HEK293 (cell line): ENCODE data around the gene DDX51.
A peak's percentile ranks its signal among the peaks of the same experiment; 100 is the strongest.

Source experiments
- CTCF ChIA-PET: fragments of 350-600 bp; formaldehyde crosslinking; extraction: SDS; loops from one replicate; lab custom pipeline; 2021; ENCODE audit warnings: antibody characterized with exemption; lab: Yijun Ruan, JAX
- POLR2A ChIA-PET: fragments of 300-600 bp; formaldehyde crosslinking; extraction: SDS; loops from one replicate; lab custom pipeline; 2020; ENCODE audit warnings: antibody characterized with exemption, inconsistent platforms; lab: Yijun Ruan, JAX
- H3K27ac ChIP-seq: fragments of 200-500 bp; sonication (Bioruptor generic); 2 replicates; pipeline ENCODE4 v1.5.1; 2014; ENCODE audit warnings: low read depth, low read length, control low read depth, inconsistent platforms; ENCODE audit errors: extremely low read depth
- H3K36me3 ChIP-seq, 2 experiments: fragments of 200-500 bp in 1 of 2; sonication (Bioruptor generic) in 1 of 2; 1 replicate in 1 of 2; 2 replicates in 1 of 2; pipeline ENCODE4 v1.5.1; 2014 to 2017; ENCODE audit warnings: inconsistent platforms in 2 of 2, low read length in 2 of 2; ENCODE audit not compliant: control insufficient read depth in 2 of 2, insufficient read depth in 1 of 2
- H3K4me1 ChIP-seq: fragments of 200-500 bp; sonication (Bioruptor generic); 2 replicates; pipeline ENCODE4 v1.5.1; 2014; ENCODE audit warnings: mild to moderate bottlenecking, low read length, inconsistent platforms; ENCODE audit not compliant: control insufficient read depth, insufficient read depth
- H3K4me3 ChIP-seq: 2 replicates; pipeline ENCODE4 v1.5.1; 2011; ENCODE audit warnings: low read depth, mild to moderate bottlenecking, control low read depth, low read length, moderate library complexity
- H3K9me3 ChIP-seq: fragments of 200-500 bp; sonication (Bioruptor generic); 2 replicates; pipeline ENCODE4 v1.5.1; 2014; ENCODE audit warnings: low read depth, low read length, inconsistent platforms; ENCODE audit not compliant: control insufficient read depth, insufficient read depth
- GFI1B ChIP-seq: fragments of 450-650 bp; formaldehyde crosslinking; IDR thresholded peaks from 2 replicates; pipeline ENCODE4 v1.5.1; 2016; ENCODE audit warnings: missing biosample characterization, missing genetic modification characterization
- HOXC10 ChIP-seq: sonication (generic); formaldehyde crosslinking; IDR thresholded peaks from 2 replicates; pipeline ENCODE4 v1.8.1; 2023; ENCODE audit warnings: mild to moderate bottlenecking, missing genetic modification reagents
- IKZF3 ChIP-seq: fragments of 450-650 bp; IDR thresholded peaks from 2 replicates; pipeline ENCODE4 v1.5.0; 2018; ENCODE audit warnings: missing biosample characterization, mild to moderate bottlenecking, missing genetic modification characterization, moderate library complexity
- MEIS1 ChIP-seq: sonication (generic); formaldehyde crosslinking; IDR thresholded peaks from 2 replicates; pipeline ENCODE4 v1.8.1; 2022; ENCODE audit warnings: missing genetic modification reagents, mild to moderate bottlenecking, borderline replicate concordance
- SCRT1 ChIP-seq: fragments of 450-650 bp; formaldehyde crosslinking; IDR thresholded peaks from 2 replicates; pipeline ENCODE4 v1.5.1; 2016; ENCODE audit warnings: missing biosample characterization, missing genetic modification characterization, borderline replicate concordance
- SETDB1 ChIP-seq: IDR thresholded peaks from one replicate; pipeline ENCODE4 v1.6.1; 2017; ENCODE audit warnings: mild to moderate bottlenecking, low read length, moderate library complexity, mixed read lengths; ENCODE audit not compliant: insufficient read length
- TCF7L2 ChIP-seq: IDR thresholded peaks from 2 replicates; pipeline ENCODE4 v1.6.1; 2011; ENCODE audit warnings: low read depth, mild to moderate bottlenecking, inconsistent platforms, low read length, moderate library complexity, borderline replicate concordance
- ZBTB7A ChIP-seq: fragments of 450-650 bp; formaldehyde crosslinking; IDR thresholded peaks from 2 replicates; pipeline ENCODE4 v1.5.1; 2016; ENCODE audit warnings: low read depth, missing biosample characterization, missing genetic modification characterization
- ZIC2 ChIP-seq: fragments of 450-650 bp; formaldehyde crosslinking; IDR thresholded peaks from 2 replicates; pipeline ENCODE4 v1.5.1; 2016; ENCODE audit warnings: missing biosample characterization, missing genetic modification characterization
- ZNF121 ChIP-seq: fragments of 450-650 bp; formaldehyde crosslinking; IDR thresholded peaks from 2 replicates; pipeline ENCODE4 v1.5.1; 2016; ENCODE audit warnings: missing biosample characterization, missing genetic modification characterization
- ZNF138 ChIP-seq: fragments of 450-650 bp; formaldehyde crosslinking; IDR thresholded peaks from 2 replicates; pipeline ENCODE4 v1.5.1; 2016; ENCODE audit warnings: missing biosample characterization, missing genetic modification characterization, borderline replicate concordance
- ZNF174 ChIP-seq: fragments of 450-650 bp; formaldehyde crosslinking; IDR thresholded peaks from 2 replicates; pipeline ENCODE4 v1.5.0; 2017; ENCODE audit warnings: missing biosample characterization, mild to moderate bottlenecking, missing genetic modification characterization
- ZNF280D ChIP-seq: fragments of 450-650 bp; formaldehyde crosslinking; IDR thresholded peaks from 2 replicates; pipeline ENCODE4 v1.5.1; 2016; ENCODE audit warnings: missing biosample characterization, missing genetic modification characterization
- ZNF488 ChIP-seq: fragments of 450-650 bp; formaldehyde crosslinking; IDR thresholded peaks from 2 replicates; pipeline ENCODE4 v1.5.1; 2016; ENCODE audit warnings: missing biosample characterization, missing genetic modification characterization
- ZNF501 ChIP-seq: fragments of 450-650 bp; formaldehyde crosslinking; IDR thresholded peaks from 2 replicates; pipeline ENCODE4 v1.5.1; 2016; ENCODE audit warnings: missing biosample characterization, missing genetic modification characterization
- ZNF513 ChIP-seq: fragments of 450-650 bp; IDR thresholded peaks from 2 replicates; pipeline ENCODE4 v1.5.1; 2018; ENCODE audit warnings: missing biosample characterization, missing genetic modification characterization
- ZNF571 ChIP-seq: fragments of 450-650 bp; formaldehyde crosslinking; IDR thresholded peaks from 2 replicates; pipeline ENCODE4 v1.5.0; 2017; ENCODE audit warnings: missing biosample characterization, missing genetic modification characterization
- ZNF621 ChIP-seq: fragments of 450-650 bp; formaldehyde crosslinking; IDR thresholded peaks from 2 replicates; pipeline ENCODE4 v1.5.1; 2017; ENCODE audit warnings: missing biosample characterization, missing genetic modification characterization
- ZNF639 ChIP-seq: fragments of 450-650 bp; formaldehyde crosslinking; IDR thresholded peaks from 2 replicates; pipeline ENCODE4 v1.5.1; 2016; ENCODE audit warnings: missing biosample characterization, missing genetic modification characterization
- ZNF660 ChIP-seq: fragments of 450-650 bp; IDR thresholded peaks from 2 replicates; pipeline ENCODE4 v1.5.1; 2018; ENCODE audit warnings: missing biosample characterization, mild to moderate bottlenecking, missing genetic modification characterization
- ZNF692 ChIP-seq: fragments of 450-650 bp; formaldehyde crosslinking; IDR thresholded peaks from 2 replicates; pipeline ENCODE4 v1.5.1; 2016; ENCODE audit warnings: missing biosample characterization, missing genetic modification characterization
- ZNF830 ChIP-seq: fragments of 450-650 bp; IDR thresholded peaks from 2 replicates; pipeline ENCODE4 v1.5.0; 2018; ENCODE audit warnings: missing biosample characterization, missing genetic modification characterization, low read depth, mild to moderate bottlenecking, moderate library complexity
- ZXDB ChIP-seq: fragments of 450-650 bp; formaldehyde crosslinking; IDR thresholded peaks from 2 replicates; pipeline ENCODE4 v1.5.1; 2016; ENCODE audit warnings: missing biosample characterization, missing genetic modification characterization

Gene DDX51

GRCh38 chr12:132114667-132115066 is 29.5 kb downstream of the DDX51 start (continued):
- TF ChIP-seq ZNF501 (no peak), ZNF138 (tag by site-specific recombination) (no peak), SCRT1 (tag by site-specific recombination) (no peak), ZBTB7A (no peak)

GRCh38 chr12:132111654-132112304 is 32.3 kb downstream of the DDX51 start:
- Histone ChIP-seq H3K27ac (no peak overlapping the region), H3K4me3 (no peak overlapping the region), H3K9me3 (no peaks in the 10 kb centered on the region), H3K36me3 (peaks cover 11 to 76% of the 10 kb centered on the region in 2 experiments; a peak in 2 of 3 replicates), H3K4me1 (no peaks in the 10 kb centered on the region)
- TF ChIP-seq ZIC2 (tag by site-specific recombination) = 0 out of 2 replicates have a peak, but pooled peaks have one; percentile 15
- no peak for TF ChIP-seq SETDB1
- ChIA-PET POLR2A (no interaction called here), CTCF (no interaction called here)

GRCh38 chr12:132110677-132111076 is 33.4 kb downstream of the DDX51 start:
- Histone ChIP-seq H3K9me3 (no peaks in the 10 kb centered on the region), H3K4me3 (no peak overlapping the region), H3K36me3 (peaks cover 13 to 67% of the 10 kb centered on the region in 2 experiments; a peak in 2 of 3 replicates), H3K27ac (no peak overlapping the region), H3K4me1 (no peaks in the 10 kb centered on the region)
- TF ChIP-seq ZNF639 (tag by site-specific recombination) (no peak), ZNF692 (no peak), ZNF513 (tag by site-specific recombination) (no peak), ZNF280D (tag by site-specific recombination) (no peak), ZNF830 (no peak), ZNF660 (no peak)
- CTCF ChIA-PET = no interaction called here
- POLR2A ChIA-PET = no interaction called here

GRCh38 chr12:132109741-132110140 is 34.4 kb downstream of the DDX51 start:
- no peaks in the 10 kb centered on the region for H3K9me3 ChIP-seq
- H3K36me3 ChIP-seq = peaks cover 15 to 64% of the 10 kb centered on the region in 2 experiments; a peak in 2 of 3 replicates
- H3K27ac ChIP-seq = no peak overlapping the region
- no peaks in the 10 kb centered on the region for H3K4me1 ChIP-seq
- no peak overlapping the region for H3K4me3 ChIP-seq
- ChIA-PET POLR2A (no interaction called here), CTCF (no interaction called here)
- no peak for TF ChIP-seq GFI1B (tag by site-specific recombination)
- TF ChIP-seq ZNF488 (tag by site-specific recombination) = no peak
- TF ChIP-seq ZNF621 (tag by site-specific recombination) = no peak
- no peak for TF ChIP-seq ZNF174
- no peak for TF ChIP-seq ZNF571 (tag by site-specific recombination)
- no peak for TF ChIP-seq TCF7L2
- no peak for TF ChIP-seq HOXC10 (CRISPR knock-in tag)
- TF ChIP-seq ZXDB = no peak
- TF ChIP-seq SETDB1 = no peak
- no peak for TF ChIP-seq IKZF3
- no peak for TF ChIP-seq ZNF121 (tag by site-specific recombination)
- no peak for TF ChIP-seq MEIS1 (CRISPR knock-in tag)
